Mucosa of descending colon (tissue), 3 donors: ENCODE data around the gene RPRD1B. TPM values are rescaled to one million over a fixed set of nuclear protein-coding genes. Genes with fewer than 3 reads are reported as not detected.

Experiments used
- ATAC-seq: fragments of 200-7000 bp; cut with Tn5 transposase; one replicate; pipeline ENCODE4 v1.9.1; 2020; ENCODE audit warnings: mild to moderate bottlenecking, moderate library complexity
- DNase-seq, 3 donors: peaks; one replicate each; pipeline ENCODE4 v3.0.0-alpha.2; 2020
- H3K36me3 ChIP-seq: fragments of 200-600 bp; one replicate; pipeline ENCODE4 v1.8.0; 2021; ENCODE audit warnings: low read depth, mild to moderate bottlenecking
- H3K4me1 ChIP-seq: fragments of 200-600 bp; one replicate; pipeline ENCODE4 v1.8.0; 2021; ENCODE audit warnings: low read depth, mild to moderate bottlenecking
- H3K4me3 ChIP-seq: fragments of 200-600 bp; one replicate; pipeline ENCODE4 v1.8.0; 2021; ENCODE audit warnings: mild to moderate bottlenecking
- H3K9me3 ChIP-seq: fragments of 200-600 bp; one replicate; pipeline ENCODE4 v1.8.0; 2021; ENCODE audit warnings: mild to moderate bottlenecking
- intact Hi-C, 2 donors: fragments of 100-400 bp; cut with DNase I in 1 of 2; cut with micrococcal nuclease in 1 of 2; formaldehyde crosslinking; loops; one replicate each; pipeline versions ENCODE4 v1.11.0 to v1.11.1; 2022; cut with DNase I, micrococcal nuclease
- total RNA-seq, 3 donors: library from RNA; stranded (reverse); fragmentation: NEBNext Ultra II Directional in 2 of 3; extraction: Animal tissue kit (Norgen Biotek cat#: 25700) in 2 of 3; gene quantifications; one replicate each; pipeline versions ENCODE4 v1.2.1 to v1.2.4, GENCODE V29; 2021 to 2023
- TF ChIP-seq, protein P1 (sequence below): fragments of 200-600 bp; IDR thresholded peaks from one replicate; pipeline ENCODE4 v1.8.0; 2022; ENCODE audit warnings: antibody characterized with exemption, mild to moderate bottlenecking
- donor health status: DM: no; HTN: no; CAD: no; lungs with moderate emphysema.
- donor health status: DM: no; HTN: no; CAD: no.
- donor health status: DM: no; HTN: yes; CAD: no.

RPRD1B gene
- total RNA-seq, 3 donors from 2014 or later = 28.2 to 36.3 (median 32.9) TPM

DNA sequence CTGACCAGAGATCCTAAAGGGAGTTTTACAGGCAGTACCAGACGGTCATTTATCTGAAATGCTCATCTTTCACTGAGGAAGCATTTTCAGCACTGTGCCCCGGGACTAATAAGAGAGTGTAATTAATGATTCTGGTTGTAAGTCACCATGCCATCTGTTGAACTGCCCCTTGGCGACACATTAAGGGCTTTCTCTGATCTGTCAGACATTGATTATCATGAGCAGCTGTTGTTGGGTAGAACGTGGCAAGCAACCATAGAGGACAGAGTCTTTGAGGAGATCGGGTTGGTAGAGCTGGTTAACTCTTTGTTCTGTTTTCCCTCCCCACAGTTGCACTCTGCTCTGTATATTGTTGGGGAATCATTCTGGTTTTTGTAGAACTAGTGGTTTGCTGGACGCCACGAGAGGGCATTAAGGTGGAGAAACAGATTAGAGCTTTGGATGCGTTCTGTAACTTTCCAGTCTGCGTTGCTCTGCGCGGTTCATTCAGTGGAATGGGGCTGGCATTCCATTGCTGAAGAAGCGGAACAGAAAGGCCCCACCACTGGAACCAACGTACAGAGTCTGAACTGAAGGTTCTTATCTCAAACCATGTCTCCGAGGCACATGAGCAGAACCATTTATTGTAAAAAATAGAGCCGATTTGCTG, 34.3 kb downstream of the RPRD1B start:
- Histone ChIP-seq H3K4me3 (no peak overlapping the region), H3K9me3 (no peaks in the 10 kb centered on the region), H3K36me3 (no peaks in the 10 kb centered on the region), H3K4me1 (no peaks in the 10 kb centered on the region)
- TF ChIP-seq, protein P1, sequence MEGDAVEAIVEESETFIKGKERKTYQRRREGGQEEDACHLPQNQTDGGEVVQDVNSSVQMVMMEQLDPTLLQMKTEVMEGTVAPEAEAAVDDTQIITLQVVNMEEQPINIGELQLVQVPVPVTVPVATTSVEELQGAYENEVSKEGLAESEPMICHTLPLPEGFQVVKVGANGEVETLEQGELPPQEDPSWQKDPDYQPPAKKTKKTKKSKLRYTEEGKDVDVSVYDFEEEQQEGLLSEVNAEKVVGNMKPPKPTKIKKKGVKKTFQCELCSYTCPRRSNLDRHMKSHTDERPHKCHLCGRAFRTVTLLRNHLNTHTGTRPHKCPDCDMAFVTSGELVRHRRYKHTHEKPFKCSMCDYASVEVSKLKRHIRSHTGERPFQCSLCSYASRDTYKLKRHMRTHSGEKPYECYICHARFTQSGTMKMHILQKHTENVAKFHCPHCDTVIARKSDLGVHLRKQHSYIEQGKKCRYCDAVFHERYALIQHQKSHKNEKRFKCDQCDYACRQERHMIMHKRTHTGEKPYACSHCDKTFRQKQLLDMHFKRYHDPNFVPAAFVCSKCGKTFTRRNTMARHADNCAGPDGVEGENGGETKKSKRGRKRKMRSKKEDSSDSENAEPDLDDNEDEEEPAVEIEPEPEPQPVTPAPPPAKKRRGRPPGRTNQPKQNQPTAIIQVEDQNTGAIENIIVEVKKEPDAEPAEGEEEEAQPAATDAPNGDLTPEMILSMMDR = no peak
- intact Hi-C loops = no loop called here
- ATAC-seq (no peak), DNase-seq (no peak)

DNA sequence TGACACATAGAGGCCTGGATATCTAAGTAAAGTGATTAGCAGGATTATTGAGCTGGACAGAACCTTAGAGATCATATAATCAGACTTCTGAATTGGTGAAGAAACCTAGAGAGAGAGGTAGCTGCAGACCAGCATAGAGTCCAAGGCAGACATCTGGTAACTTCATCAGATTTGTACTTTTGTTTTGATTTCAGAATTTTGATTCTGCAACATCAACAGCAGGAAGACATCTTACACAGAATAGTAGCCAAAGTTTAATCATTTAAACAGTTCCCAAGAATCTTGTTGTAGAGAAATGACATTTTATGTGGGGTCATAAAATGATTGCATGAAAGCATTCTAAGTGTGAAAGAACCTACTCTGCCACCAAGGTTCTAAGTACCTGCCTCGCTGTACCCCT, 39.4 kb downstream of the RPRD1B start:
- DNase-seq (no peak), ATAC-seq (no peak)
- intact Hi-C loops = loop anchor here in 1 of 2 donors (5.0 kb wide), 1 partner anchor 149 kb away; no protein-coding TSS in a partner anchor
- TF ChIP-seq, protein P1 = no peak
- no peaks in the 10 kb centered on the region for H3K9me3 ChIP-seq
- no peak overlapping the region for H3K4me3 ChIP-seq
- no peaks in the 10 kb centered on the region for H3K36me3 ChIP-seq
- no peaks in the 10 kb centered on the region for H3K4me1 ChIP-seq

DNA sequence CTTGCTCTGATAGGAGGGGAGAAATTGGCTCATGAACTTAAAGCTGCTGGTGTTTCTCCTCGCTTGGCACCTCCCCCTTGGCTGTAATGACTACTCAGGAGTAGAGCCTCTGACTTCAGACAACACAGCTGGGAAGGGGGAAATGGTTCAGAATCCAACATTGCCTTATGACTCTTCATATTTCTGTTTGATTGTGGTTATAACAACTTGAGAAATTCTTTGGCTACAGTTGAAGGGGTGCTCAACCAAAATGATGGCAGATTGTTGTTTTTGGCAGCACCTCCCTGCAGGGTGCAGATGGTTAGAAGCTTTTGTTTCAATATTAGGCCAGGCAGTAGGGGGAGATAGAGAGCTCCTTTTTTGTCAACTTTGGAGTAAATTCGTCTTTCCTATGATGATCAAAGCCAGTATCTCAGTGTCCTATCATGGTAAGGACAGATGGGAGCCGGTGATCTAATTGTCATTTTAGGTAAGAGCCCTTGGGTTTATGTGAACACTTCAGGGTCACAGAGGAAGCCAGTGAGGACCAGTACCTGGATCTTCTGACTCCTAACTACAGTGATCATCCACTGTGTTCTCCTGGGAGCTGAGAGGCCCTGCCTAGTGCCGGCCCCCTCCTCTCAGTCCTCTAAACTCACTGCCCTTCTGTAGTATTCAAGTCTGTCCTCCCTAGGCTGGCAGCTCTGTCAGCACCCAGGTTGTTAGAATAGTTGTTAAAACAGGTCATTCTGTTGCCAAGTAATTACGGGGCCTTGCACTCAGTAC, 39.9 kb downstream of the RPRD1B start:
- Histone ChIP-seq H3K4me3 (no peak overlapping the region), H3K9me3 (no peaks in the 10 kb centered on the region), H3K4me1 (no peaks in the 10 kb centered on the region), H3K36me3 (no peaks in the 10 kb centered on the region)
- intact Hi-C loops = loop anchor here in 1 of 2 donors (5.0 kb wide), 1 partner anchor 149 kb away; no protein-coding TSS in a partner anchor
- peak in 1 of 3 donors; percentile 79 for DNase-seq
- ATAC-seq = peak; percentile 85
- TF ChIP-seq, protein P1 = peak; percentile 57

DNA sequence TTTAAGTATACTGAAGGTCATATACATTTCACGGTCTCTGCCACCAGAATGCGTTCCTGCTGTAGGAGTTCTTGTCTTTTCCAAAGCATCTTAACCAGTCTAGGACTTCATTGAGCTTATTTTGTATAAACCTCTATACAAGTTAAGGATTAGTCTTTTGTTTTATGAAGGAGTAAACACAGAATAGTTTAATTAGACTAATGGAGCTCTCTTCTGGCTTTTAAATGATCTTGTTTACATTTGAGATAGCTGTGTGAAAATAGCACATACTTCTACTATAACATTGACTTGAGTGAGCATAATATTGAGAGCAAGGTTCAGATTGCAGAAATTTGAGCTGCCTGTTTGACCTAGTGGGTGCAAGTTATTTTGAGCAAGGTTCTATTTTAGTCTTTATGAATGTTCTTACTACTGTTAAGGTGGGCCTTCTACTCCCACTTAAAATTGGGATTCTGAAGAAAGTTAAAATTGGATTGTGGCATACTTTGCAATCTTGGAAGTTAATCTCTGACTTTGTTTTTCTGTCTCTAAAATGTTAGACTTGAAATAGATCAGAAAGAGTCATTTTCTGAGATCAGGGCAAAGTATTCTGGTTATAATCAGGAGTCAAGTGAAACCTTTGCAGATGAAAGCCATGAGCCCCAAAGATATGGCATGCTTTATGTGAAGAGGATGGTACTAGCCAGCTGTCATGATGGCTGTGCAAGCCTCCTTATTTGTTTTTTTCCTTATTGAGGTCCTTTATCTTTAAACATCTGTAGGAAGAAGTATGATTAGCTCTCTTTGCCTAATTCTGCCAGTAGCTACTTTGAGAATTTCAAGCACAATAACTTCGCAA, 41.8 kb downstream of the RPRD1B start:
- Histone ChIP-seq H3K9me3 (no peaks in the 10 kb centered on the region), H3K4me1 (no peaks in the 10 kb centered on the region), H3K4me3 (no peak overlapping the region), H3K36me3 (no peaks in the 10 kb centered on the region)
- DNase-seq = no peak
- intact Hi-C loops = no loop called here
- ATAC-seq = no peak
- TF ChIP-seq, protein P1 = no peak

DNA sequence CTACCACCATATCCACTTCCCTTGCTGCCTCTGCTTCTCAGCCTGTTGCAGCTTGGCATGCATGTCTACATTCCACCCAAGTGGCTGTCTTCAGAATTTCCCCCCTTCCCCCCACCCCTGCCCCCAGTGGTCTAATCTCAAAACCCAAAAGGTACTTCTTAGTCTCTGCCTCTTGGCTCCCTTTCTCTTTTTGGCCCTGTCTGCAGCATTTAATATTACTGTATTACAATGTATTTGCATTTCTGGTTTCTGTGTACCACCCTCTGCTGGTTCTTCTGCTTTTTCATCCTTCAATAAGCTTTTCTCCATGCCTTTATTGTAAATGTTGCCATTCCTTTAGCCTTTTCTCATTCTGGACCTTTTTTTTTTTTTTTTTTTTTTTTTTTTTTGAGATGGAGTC, 43.0 kb downstream of the RPRD1B start:
- Histone ChIP-seq H3K4me1 (no peaks in the 10 kb centered on the region), H3K4me3 (no peak overlapping the region), H3K36me3 (no peaks in the 10 kb centered on the region), H3K9me3 (no peaks in the 10 kb centered on the region)
- no peak for ATAC-seq
- no peak for DNase-seq
- intact Hi-C loops = no loop called here
- TF ChIP-seq, protein P1 = no peak
